Trophoblast cell (in vitro differentiated cells and primary cell): ENCODE measurements around the gene RPTOR.

Experiments
- DNase-seq, 2 donors: peaks; one replicate each; pipeline ENCODE4 v3.0.0-alpha.2; 2016
- H2AFZ ChIP-seq: 2 replicates; pipeline ENCODE4 v1.6.1; 2013; ENCODE audit warnings: low read length, moderate library complexity, mild to moderate bottlenecking; ENCODE audit not compliant: insufficient read depth, poor library complexity
- H2AK5ac ChIP-seq: 2 replicates; pipeline ENCODE4 v1.6.1; 2013; ENCODE audit warnings: mild to moderate bottlenecking, low read length
- H2BK120ac ChIP-seq: 2 replicates; pipeline ENCODE4 v1.6.1; 2013; ENCODE audit warnings: low read length, mild to moderate bottlenecking, moderate library complexity; ENCODE audit not compliant: insufficient read depth, poor library complexity
- H2BK12ac ChIP-seq: 2 replicates; pipeline ENCODE4 v1.6.1; 2013; ENCODE audit warnings: mild to moderate bottlenecking, low read length, moderate library complexity
- H2BK5ac ChIP-seq: 2 replicates; pipeline ENCODE4 v1.6.1; 2013; ENCODE audit warnings: low read length, low read depth, moderate library complexity, mild to moderate bottlenecking; ENCODE audit not compliant: poor library complexity
- H3K14ac ChIP-seq: 2 replicates; pipeline ENCODE4 v1.6.1; 2013; ENCODE audit warnings: mild to moderate bottlenecking, low read length
- H3K18ac ChIP-seq: 2 replicates; pipeline ENCODE4 v1.6.1; 2013; ENCODE audit warnings: mild to moderate bottlenecking, low read length
- H3K23ac ChIP-seq: 2 replicates; pipeline ENCODE4 v1.6.1; 2013; ENCODE audit warnings: low read length
- H3K27ac ChIP-seq: 2 replicates; pipeline ENCODE4 v1.5.1; 2013; ENCODE audit warnings: low read depth, mild to moderate bottlenecking, inconsistent platforms, low read length, moderate library complexity
- H3K27me3 ChIP-seq: 2 replicates; pipeline ENCODE4 v1.6.1; 2013; ENCODE audit warnings: inconsistent platforms, mild to moderate bottlenecking, low read length, moderate library complexity; ENCODE audit not compliant: insufficient read depth
- H3K36me3 ChIP-seq, 2 experiments: 1 replicate in 1 of 2; 2 replicates in 1 of 2; pipeline ENCODE4 v1.6.1; 2013; ENCODE audit warnings: low read length in 2 of 2, mild to moderate bottlenecking in 2 of 2, moderate library complexity in 1 of 2; ENCODE audit not compliant: insufficient read depth in 2 of 2, control insufficient read depth in 1 of 2
- H3K4ac ChIP-seq: 2 replicates; pipeline ENCODE4 v1.6.1; 2013; ENCODE audit warnings: low read depth, mild to moderate bottlenecking, low read length, moderate library complexity
- H3K4me1 ChIP-seq, 2 experiments: 1 replicate in 1 of 2; 2 replicates in 1 of 2; pipeline ENCODE4 v1.6.1; 2013; ENCODE audit warnings: low read length in 2 of 2, mild to moderate bottlenecking in 2 of 2, moderate library complexity in 1 of 2; ENCODE audit not compliant: insufficient read depth in 2 of 2, control insufficient read depth in 1 of 2
- H3K4me2 ChIP-seq: 2 replicates; pipeline ENCODE4 v1.6.1; 2013; ENCODE audit warnings: inconsistent platforms, mild to moderate bottlenecking, low read length, moderate library complexity
- H3K4me3 ChIP-seq: 2 replicates; pipeline ENCODE4 v1.5.1; 2013; ENCODE audit warnings: mild to moderate bottlenecking, low read depth, low read length, inconsistent platforms
- H3K79me1 ChIP-seq: one replicate; pipeline ENCODE4 v1.6.1; 2013; ENCODE audit warnings: low read length
- H3K79me2 ChIP-seq: 2 replicates; pipeline ENCODE4 v1.6.1; 2013; ENCODE audit warnings: low read length, mild to moderate bottlenecking; ENCODE audit not compliant: control insufficient read depth, insufficient read depth, poor library complexity
- H3K9ac ChIP-seq: 2 replicates; pipeline ENCODE4 v1.6.1; 2013; ENCODE audit warnings: mild to moderate bottlenecking, low read length
- H3K9me3 ChIP-seq: 2 replicates; pipeline ENCODE4 v1.6.1; 2013; ENCODE audit warnings: low read depth, mild to moderate bottlenecking, control low read depth, inconsistent platforms, low read length; ENCODE audit not compliant: insufficient read depth
- H4K12ac ChIP-seq: 2 replicates; pipeline ENCODE4 v1.6.1; 2013; ENCODE audit warnings: low read depth, mild to moderate bottlenecking, low read length, moderate library complexity
- H4K8ac ChIP-seq: 2 replicates; pipeline ENCODE4 v1.6.1; 2013; ENCODE audit warnings: low read depth, mild to moderate bottlenecking, low read length, moderate library complexity
- H4K91ac ChIP-seq: one replicate; pipeline ENCODE4 v1.6.1; 2013; ENCODE audit warnings: low read depth, mild to moderate bottlenecking, low read length, moderate library complexity
- WGBS: extraction: QIAGEN DNeasy Blood & Tissue Kit; methylation state at CpG from one replicate; pipeline ENCODE4 v1.1.7; 2013; ENCODE audit warnings: missing lambda C conversion rate; ENCODE audit not compliant: insufficient read length, insufficient coverage; ENCODE audit errors: extremely low coverage; 5-methylcytosine and 5-hydroxymethylcytosine counted together

Gene RPTOR

DNA sequence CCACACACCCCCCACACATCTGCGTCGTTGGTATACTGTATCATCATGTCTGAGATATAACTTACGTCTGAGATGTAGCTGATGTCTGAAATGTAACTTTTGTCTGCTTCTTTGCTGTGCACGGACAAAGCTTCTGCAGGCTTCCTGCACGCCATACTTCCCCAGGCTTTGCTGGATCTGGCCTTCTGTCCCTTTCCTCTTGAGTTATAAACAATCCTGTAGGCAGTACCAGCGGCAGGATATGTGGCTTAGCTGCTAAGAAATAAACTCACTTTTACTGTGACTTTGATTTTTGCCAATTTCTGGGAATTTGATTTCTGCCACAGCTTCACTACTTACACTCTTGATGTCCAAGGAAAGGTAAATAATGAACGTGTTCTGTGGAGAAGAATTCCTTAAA, 184.4 kb downstream of the RPTOR start:
- DNase-seq: no peak
- Histone ChIP-seq H3K4me3 (no peak overlapping the region), H3K27ac (no peak overlapping the region), H2BK120ac (no peak overlapping the region), H3K79me1 (no peaks in the 10 kb centered on the region), H3K36me3 (peaks cover 3 to 4% of the 10 kb centered on the region in 2 experiments), H2AK5ac (no peak overlapping the region), H3K9me3 (no peaks in the 10 kb centered on the region), H3K79me2 (no peaks in the 10 kb centered on the region), H2BK5ac (no peak overlapping the region), H3K9ac (no peak overlapping the region), H3K4me2 (no peak overlapping the region), H4K91ac (no peak overlapping the region), H3K14ac (no peak overlapping the region), H3K4ac (no peak overlapping the region), H3K23ac (no peak overlapping the region), H4K8ac (no peak overlapping the region), H3K4me1 (peaks cover 13 to 14% of the 10 kb centered on the region in 2 experiments), H3K27me3 (no peaks in the 10 kb centered on the region), H2AFZ (no peak overlapping the region), H3K18ac (no peak overlapping the region), H2BK12ac (no peak overlapping the region), H4K12ac (no peak overlapping the region)
- no CpG with 5 or more reads among the region's 7 CpGs for WGBS

DNA sequence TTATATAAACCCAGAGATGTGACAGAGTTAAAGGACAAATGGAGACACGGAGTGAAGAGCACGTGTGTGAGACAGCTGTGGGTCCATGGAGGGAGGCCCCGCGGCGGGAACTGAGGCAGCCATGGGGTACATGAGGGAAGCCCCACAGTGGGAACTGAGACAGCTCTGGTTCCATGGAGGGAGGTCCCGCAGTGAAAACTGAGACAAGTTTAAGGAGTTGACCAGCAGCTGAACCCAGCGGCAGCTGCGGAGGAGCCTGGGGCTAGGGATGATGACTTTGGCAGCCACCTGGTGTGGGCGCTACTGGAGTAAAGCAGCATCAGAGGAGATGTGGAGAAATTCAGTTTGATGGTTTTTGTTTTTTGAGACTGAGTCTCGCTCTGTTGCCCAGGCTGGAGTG, 185.1 kb downstream of the RPTOR start:
- H3K79me2 ChIP-seq: no peaks in the 10 kb centered on the region
- H2BK5ac ChIP-seq: no peak overlapping the region
- H2BK12ac ChIP-seq: no peak overlapping the region
- no peak overlapping the region for H4K12ac ChIP-seq
- no peaks in the 10 kb centered on the region for H3K79me1 ChIP-seq
- H3K36me3 ChIP-seq: peaks cover 3 to 4% of the 10 kb centered on the region in 2 experiments
- H4K91ac ChIP-seq: no peak overlapping the region
- no peak overlapping the region for H3K27ac ChIP-seq
- H3K14ac ChIP-seq: no peak overlapping the region
- H2AFZ ChIP-seq: no peak overlapping the region
- H3K9ac ChIP-seq: no peak overlapping the region
- DNase-seq: peak; percentile 74 to 82
- no peak overlapping the region for H4K8ac ChIP-seq
- no peak overlapping the region for H3K4me2 ChIP-seq
- no peak overlapping the region for H3K4me3 ChIP-seq
- no peak overlapping the region for H2AK5ac ChIP-seq
- no CpG with 5 or more reads among the region's 10 CpGs for WGBS
- H3K4me1 ChIP-seq: peaks cover 8 to 10% of the 10 kb centered on the region in 2 experiments
- no peak overlapping the region for H3K4ac ChIP-seq
- H3K23ac ChIP-seq: no peak overlapping the region
- H3K27me3 ChIP-seq: no peaks in the 10 kb centered on the region
- no peak overlapping the region for H3K18ac ChIP-seq
- no peak overlapping the region for H2BK120ac ChIP-seq
- no peaks in the 10 kb centered on the region for H3K9me3 ChIP-seq

DNA sequence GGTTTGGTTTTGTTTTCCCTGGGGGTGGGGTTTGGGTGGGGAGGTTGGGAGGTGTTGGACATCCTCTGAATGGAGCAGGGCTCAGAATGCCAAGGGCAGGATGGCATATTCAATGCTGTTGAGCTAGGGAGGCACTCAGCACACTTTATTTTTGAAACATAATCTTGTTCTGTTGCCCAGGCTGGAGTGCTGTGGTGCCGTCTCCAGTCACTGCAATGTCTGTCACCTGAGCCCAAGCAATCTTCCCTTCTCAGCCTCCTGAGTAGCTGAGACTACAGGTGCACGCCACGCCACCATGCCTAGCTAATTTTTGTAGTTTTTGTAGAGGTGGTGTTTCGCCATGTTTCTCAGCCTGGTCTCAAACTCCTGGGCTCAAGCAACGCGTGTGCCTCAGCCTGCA, 186.1 kb downstream of the RPTOR start:
- Histone ChIP-seq H3K18ac (no peak overlapping the region), H3K23ac (no peak overlapping the region), H3K4me1 (peaks cover 4 to 5% of the 10 kb centered on the region in 2 experiments), H4K91ac (no peak overlapping the region), H3K27me3 (no peaks in the 10 kb centered on the region), H3K79me2 (no peaks in the 10 kb centered on the region), H3K14ac (no peak overlapping the region), H3K9me3 (no peaks in the 10 kb centered on the region), H3K4ac (no peak overlapping the region), H3K4me2 (no peak overlapping the region), H3K36me3 (peaks cover 3 to 4% of the 10 kb centered on the region in 2 experiments), H3K27ac (no peak overlapping the region), H2BK5ac (no peak overlapping the region), H2AFZ (no peak overlapping the region), H3K79me1 (no peaks in the 10 kb centered on the region), H2BK12ac (no peak overlapping the region), H2BK120ac (no peak overlapping the region), H3K9ac (no peak overlapping the region), H4K8ac (no peak overlapping the region), H2AK5ac (no peak overlapping the region), H3K4me3 (no peak overlapping the region), H4K12ac (no peak overlapping the region)
- no peak for DNase-seq
- no CpG with 5 or more reads among the region's 6 CpGs for WGBS

DNA sequence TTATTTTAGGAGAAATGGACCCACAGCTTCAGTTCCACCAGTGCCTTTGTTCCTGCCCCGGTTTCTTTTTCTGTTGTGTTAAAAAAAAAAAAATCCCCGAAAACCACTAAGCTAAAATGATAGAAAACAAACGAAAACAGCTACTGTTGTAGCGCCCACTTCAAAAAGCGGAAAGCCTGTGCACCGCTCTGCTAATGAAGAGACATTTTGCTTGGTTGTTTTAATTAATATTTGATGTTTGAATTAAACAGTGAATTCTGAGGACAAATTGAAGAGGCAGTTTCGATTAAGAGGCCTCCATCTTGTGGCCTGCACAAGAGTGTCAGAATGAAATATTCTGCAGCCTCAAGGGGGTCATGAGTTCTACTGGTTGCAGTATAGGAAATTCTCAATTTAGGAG, 186.7 kb downstream of the RPTOR start:
- Histone ChIP-seq H4K8ac (no peak overlapping the region), H3K18ac (no peak overlapping the region), H3K79me2 (no peaks in the 10 kb centered on the region), H4K91ac (no peak overlapping the region), H3K27ac (no peak overlapping the region), H3K9me3 (no peaks in the 10 kb centered on the region), H3K79me1 (no peaks in the 10 kb centered on the region), H2AFZ (no peak overlapping the region), H3K36me3 (peaks cover 0 to 4% of the 10 kb centered on the region in 2 experiments), H2BK12ac (no peak overlapping the region), H3K4ac (no peak overlapping the region), H2AK5ac (no peak overlapping the region), H3K27me3 (no peaks in the 10 kb centered on the region), H3K23ac (no peak overlapping the region), H4K12ac (no peak overlapping the region), H3K4me2 (no peak overlapping the region), H2BK120ac (no peak overlapping the region), H3K4me3 (no peak overlapping the region), H3K9ac (no peak overlapping the region), H3K14ac (no peak overlapping the region), H2BK5ac (no peak overlapping the region), H3K4me1 (no peaks in the 10 kb centered on the region)
- WGBS: no CpG with 5 or more reads among the region's 7 CpGs
- no peak for DNase-seq
